SJCRH30 (cell line): ENCODE measurements around the gene ADAM11. TPM values are rescaled to one million over a fixed set of nuclear protein-coding genes. Genes with fewer than 3 reads are reported as not detected.
"Not testable (repeated sequence)": the region's sequence is repeated elsewhere in the genome, so short reads cannot be mapped to it uniquely, and the experiment has no call there.

ENCODE experiments used
- DNase-seq, 2 experiments: peaks; one replicate each; pipeline ENCODE4 v3.0.0-alpha.2; 2015 to 2020
- H3K27ac ChIP-seq: fragments of 250-450 bp; sonication (Bioruptor Pico); 2 replicates; pipeline ENCODE4 v1.5.1; 2020; ENCODE audit warnings: mild to moderate bottlenecking, moderate library complexity
- H3K27me3 ChIP-seq: fragments of 250-450 bp; sonication (Bioruptor Pico); 2 replicates; pipeline ENCODE4 v1.5.1; 2020; ENCODE audit warnings: mild to moderate bottlenecking, moderate library complexity
- H3K36me3 ChIP-seq: fragments of 250-450 bp; sonication (Bioruptor Pico); 2 replicates; pipeline ENCODE4 v1.5.1; 2020; ENCODE audit warnings: mild to moderate bottlenecking, moderate library complexity
- H3K4me1 ChIP-seq: fragments of 250-450 bp; sonication (Bioruptor Pico); 2 replicates; pipeline ENCODE4 v1.5.1; 2020; ENCODE audit warnings: mild to moderate bottlenecking, moderate library complexity
- H3K4me3 ChIP-seq: fragments of 250-450 bp; sonication (Bioruptor Pico); 2 replicates; pipeline ENCODE4 v1.5.1; 2020; ENCODE audit warnings: mild to moderate bottlenecking, moderate library complexity
- H3K9me3 ChIP-seq: fragments of 250-450 bp; sonication (Bioruptor Pico); replicated peaks from 2 replicates; pipeline ENCODE4 v1.5.1; 2020; ENCODE audit warnings: mild to moderate bottlenecking, moderate library complexity
- total RNA-seq: library from RNA; depleted of rRNA; stranded (reverse); fragments of >200 nt; shearing (Covaris generic); gene quantifications from 2 replicates; pipeline ENCODE4 v1.2.3, GENCODE V29; 2014

ADAM11 gene
- total RNA-seq, 1 experiment from 2014 or later, result 0.79 TPM

GRCh38 chr17:44792276-44792675 is 33.5 kb downstream of the ADAM11 start:
- Histone ChIP-seq H3K9me3 (no peaks in the 10 kb centered on the region), H3K27ac (no peak overlapping the region), H3K36me3 (no peaks in the 10 kb centered on the region), H3K27me3 (peaks cover 5% of the 10 kb centered on the region; the same call in 1 of the 2 replicates), H3K4me3 (no peak overlapping the region), H3K4me1 (peaks cover 15% of the 10 kb centered on the region)
- no peak for DNase-seq

DNA sequence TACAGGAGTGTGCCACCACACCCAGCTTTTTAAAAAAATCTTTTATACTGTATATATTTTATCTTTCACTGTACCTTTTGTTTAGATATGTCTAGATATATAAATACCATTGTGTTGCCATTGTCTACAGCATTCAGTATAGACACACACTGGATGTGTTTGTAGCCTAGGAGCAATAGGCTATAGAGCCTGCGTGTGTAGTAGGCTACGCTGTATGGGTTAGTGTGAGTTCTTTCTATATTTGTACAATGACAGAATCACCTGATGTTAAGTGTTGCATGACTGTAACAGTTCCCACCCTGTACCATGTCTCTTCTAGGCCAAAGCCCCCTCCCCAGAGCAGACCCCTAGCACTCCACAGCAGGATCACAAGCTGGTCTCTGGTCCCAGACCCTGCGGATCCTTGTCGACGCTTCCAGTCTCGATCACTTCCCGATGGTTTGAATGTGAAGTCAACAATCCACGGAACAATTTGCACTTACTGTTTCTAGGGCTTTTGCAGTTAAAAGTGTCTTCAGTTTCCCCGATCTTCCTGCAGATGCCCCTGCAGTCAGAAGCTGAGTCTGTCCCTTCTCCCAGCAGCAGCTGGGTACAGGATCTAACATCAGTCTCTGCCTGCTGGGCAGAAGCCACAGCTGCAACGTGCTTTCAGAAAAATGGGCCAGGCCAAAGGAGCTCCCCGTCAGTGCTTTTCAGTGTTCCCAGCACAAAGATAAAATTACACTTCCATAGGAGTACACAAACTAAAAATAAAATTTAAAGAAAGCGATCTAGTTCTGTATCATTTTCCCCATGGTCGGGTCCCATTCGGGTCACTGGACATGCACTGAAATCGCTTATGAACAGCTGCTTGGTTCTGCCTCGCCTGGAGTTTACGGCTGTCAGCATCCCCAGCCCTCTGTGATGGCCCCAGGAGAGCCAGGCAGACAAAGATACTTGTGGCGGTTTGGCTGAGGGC is 35.4 kb downstream of the ADAM11 start:
- peak overlapping the region; percentile 74 for H3K27ac ChIP-seq
- H3K27me3 ChIP-seq, result no peaks in the 10 kb centered on the region
- DNase-seq, result peak; percentile 69 to 78
- peak overlapping the region; percentile 26 for H3K4me3 ChIP-seq
- H3K36me3 ChIP-seq, result peaks cover 10% of the 10 kb centered on the region
- peaks cover 15% of the 10 kb centered on the region for H3K4me1 ChIP-seq
- H3K9me3 ChIP-seq, result no peaks in the 10 kb centered on the region

DNA sequence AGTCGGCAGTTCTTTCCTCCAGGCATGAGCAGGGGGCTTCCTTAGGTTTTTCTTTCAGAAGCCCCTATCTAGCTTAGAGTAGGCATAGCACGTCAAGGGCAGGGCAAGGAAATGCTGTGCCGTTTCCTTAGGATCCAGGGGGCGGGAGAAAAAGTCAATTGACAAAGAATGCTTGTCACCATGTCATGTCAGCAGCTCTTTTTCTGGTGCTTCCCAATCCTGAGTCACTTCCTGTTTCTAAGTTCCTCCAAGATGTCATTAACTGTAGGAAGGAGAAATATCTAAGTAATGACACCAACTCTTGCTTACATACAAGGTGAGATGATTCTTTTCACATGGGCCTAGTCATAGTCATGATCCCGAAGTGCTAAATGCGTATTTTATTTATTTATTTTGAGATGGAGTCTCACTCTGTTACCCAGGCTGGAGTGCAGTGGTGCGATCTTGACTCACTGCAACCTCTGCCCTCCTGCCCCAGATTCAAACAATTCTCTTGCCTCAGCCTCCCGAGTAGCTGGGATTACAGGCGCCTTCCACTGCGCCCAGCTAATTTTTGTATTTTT is 36.1 kb downstream of the ADAM11 start:
- peak overlapping the region; percentile 74 for H3K27ac ChIP-seq
- H3K4me1 ChIP-seq, result peaks cover 15% of the 10 kb centered on the region
- no peak for DNase-seq
- peak overlapping the region; percentile 26 for H3K4me3 ChIP-seq
- no peaks in the 10 kb centered on the region for H3K27me3 ChIP-seq
- peaks cover 13% of the 10 kb centered on the region for H3K36me3 ChIP-seq
- no peaks in the 10 kb centered on the region for H3K9me3 ChIP-seq

GRCh38 chr17:44795421-44795820 is 36.6 kb downstream of the ADAM11 start:
- Histone ChIP-seq H3K27me3 (no peaks in the 10 kb centered on the region), H3K9me3 (no peaks in the 10 kb centered on the region), H3K36me3 (peaks cover 15% of the 10 kb centered on the region), H3K27ac (peak overlapping the region; percentile 74; the same call in 1 of the 2 replicates), H3K4me1 (peaks cover 15% of the 10 kb centered on the region), H3K4me3 (no peak overlapping the region)
- DNase-seq, result no peak

DNA sequence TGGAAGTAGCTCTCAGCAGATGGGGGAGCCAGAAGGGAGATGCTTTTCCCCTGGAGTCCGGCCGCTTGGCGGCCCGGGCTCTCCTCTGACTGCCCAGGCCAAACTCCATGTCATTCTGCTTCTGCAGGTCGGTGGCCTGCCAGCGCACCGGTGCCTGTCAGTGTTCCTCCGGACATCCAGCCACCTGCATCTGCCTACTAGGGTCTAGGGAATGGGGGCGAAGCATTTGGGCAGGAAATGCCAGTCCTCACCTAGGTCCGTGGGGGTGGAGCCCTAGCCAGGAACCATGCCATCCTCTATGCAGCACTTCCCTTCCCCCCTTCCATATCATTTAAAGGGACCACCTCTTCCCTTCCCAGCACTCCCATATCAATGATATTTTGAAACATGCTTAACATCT is 37.1 kb downstream of the ADAM11 start:
- Histone ChIP-seq H3K4me1 (peaks cover 15% of the 10 kb centered on the region), H3K27ac (no peak overlapping the region), H3K4me3 (no peak overlapping the region), H3K9me3 (no peaks in the 10 kb centered on the region), H3K36me3 (peaks cover 18% of the 10 kb centered on the region), H3K27me3 (no peaks in the 10 kb centered on the region)
- DNase-seq, result no peak

DNA sequence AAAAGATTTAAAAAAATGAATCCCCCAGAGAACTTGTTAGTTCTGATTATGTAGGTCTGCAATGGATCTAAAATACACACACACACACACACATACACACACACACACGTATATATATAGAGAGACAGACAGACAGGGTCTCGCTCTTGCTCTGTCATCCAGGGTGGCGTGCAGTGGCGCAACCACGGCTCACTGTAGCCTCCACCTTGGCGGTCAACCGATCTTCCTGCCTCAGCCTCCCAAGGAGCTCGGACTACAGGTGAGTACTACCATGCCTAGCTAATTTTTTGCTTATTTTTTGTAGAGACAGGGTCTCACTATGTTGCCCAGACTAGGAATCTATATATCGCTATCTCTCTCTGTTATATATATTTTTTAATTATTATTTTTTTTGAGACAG is 37.9 kb downstream of the ADAM11 start:
- Histone ChIP-seq H3K4me3 (no peak overlapping the region), H3K4me1 (peaks cover 15% of the 10 kb centered on the region), H3K27me3 (no peaks in the 10 kb centered on the region), H3K9me3 (no peaks in the 10 kb centered on the region), H3K27ac (no peak overlapping the region), H3K36me3 (peaks cover 26% of the 10 kb centered on the region)
- no peak for DNase-seq

- Histone ChIP-seq H3K27ac (no peak overlapping the region), H3K9me3 (no peaks in the 10 kb centered on the region), H3K4me3 (no peak overlapping the region), H3K4me1 (peaks cover 15% of the 10 kb centered on the region), H3K27me3 (no peaks in the 10 kb centered on the region), H3K36me3 (peaks cover 37% of the 10 kb centered on the region)
- no peak for DNase-seq
Measured at GRCh38 chr17:44797802-44798201, 39.0 kb downstream of the ADAM11 start.

GRCh38 chr17:44798356-44798755 is 39.6 kb downstream of the ADAM11 start:
- H3K9me3 ChIP-seq, result no peaks in the 10 kb centered on the region
- H3K4me3 ChIP-seq, result no peak overlapping the region
- peaks cover 15% of the 10 kb centered on the region for H3K4me1 ChIP-seq
- H3K36me3 ChIP-seq, result peaks cover 42% of the 10 kb centered on the region
- H3K27ac ChIP-seq, result no peak overlapping the region
- H3K27me3 ChIP-seq, result no peaks in the 10 kb centered on the region
- DNase-seq, result no peak

- no peaks in the 10 kb centered on the region for H3K27me3 ChIP-seq
- H3K9me3 ChIP-seq, result no peaks in the 10 kb centered on the region
- no peaks in the 10 kb centered on the region for H3K4me1 ChIP-seq
- peaks cover 71% of the 10 kb centered on the region for H3K36me3 ChIP-seq
- no peak overlapping the region for H3K27ac ChIP-seq
- no peak for DNase-seq
- H3K4me3 ChIP-seq, result no peak overlapping the region
Measured at GRCh38 chr17:44801880-44802279, 43.1 kb downstream of the ADAM11 start.

DNA sequence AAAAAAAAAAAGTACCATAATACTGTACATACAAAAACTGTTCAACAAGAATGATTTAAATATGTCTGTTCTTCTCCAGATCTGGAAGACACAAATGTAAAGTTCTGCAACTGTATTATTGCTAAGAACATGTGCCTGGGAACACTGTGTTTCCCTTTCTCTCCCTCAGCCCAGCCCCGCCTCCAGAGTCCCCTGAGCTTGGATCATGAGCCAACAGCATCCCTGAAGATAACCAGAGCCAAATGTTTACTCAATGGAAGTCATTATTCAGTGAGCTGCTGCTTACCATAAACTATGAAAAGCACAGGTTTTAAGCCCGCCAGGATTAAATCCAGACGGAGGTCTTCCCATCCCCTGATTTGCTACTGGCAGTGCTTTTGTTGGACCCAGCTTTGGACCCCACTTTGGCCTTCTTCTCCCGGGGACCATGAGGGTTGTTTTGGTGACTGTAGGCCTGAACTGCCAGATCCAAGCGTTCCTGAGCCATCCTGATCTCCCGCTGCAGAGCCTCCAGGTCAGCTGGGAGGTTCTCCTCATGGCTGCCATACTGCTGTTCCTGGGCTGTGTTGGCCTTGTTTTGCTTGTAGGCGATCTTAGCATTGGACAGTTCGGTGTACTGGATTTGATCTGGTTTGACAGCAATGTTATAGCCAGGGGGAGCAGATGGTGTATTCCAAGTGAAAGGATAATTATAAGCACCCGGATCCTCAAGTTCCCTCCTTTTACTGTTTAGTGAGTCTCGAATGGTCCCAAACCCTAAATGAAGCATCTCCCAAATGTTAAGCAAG is 45.7 kb downstream of the ADAM11 start:
- no peak for DNase-seq
- no peaks in the 10 kb centered on the region for H3K4me1 ChIP-seq
- peaks cover 64% of the 10 kb centered on the region for H3K36me3 ChIP-seq
- H3K4me3 ChIP-seq, result no peak overlapping the region
- no peak overlapping the region for H3K27ac ChIP-seq
- H3K27me3 ChIP-seq, result no peaks in the 10 kb centered on the region
- no peaks in the 10 kb centered on the region for H3K9me3 ChIP-seq

DNA sequence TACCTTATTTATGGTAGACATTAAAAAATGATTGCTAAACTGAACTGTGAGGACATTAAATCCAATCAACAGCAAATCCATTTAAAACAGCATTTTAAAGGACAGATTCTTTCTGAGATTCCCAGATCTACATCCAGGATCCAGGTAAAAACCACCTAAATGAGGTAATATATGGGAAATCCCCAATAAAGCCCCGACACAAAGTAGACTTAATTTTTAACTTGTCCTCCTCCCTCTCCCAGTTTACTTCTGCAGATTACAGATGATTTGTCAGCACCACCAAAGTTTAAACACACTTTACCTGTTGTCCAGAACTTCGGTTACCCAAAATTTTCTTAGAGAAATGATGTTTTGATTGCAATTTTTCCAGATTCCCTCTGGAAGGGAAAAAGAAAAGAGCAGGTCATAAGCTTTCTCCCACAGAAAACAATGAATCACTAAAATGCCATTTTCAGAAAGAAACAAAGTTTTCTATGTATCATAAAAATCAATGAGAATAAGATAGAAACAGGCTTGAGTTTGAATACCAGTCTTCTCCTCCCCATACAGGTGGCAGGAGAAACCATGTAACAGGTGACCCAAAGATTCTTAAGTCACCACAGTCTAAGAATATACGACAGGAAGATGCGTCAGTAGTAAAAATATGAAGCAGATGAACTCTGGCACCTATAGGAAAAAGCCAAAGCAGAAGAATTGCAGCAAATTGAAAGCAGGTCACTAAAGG is 48.5 kb downstream of the ADAM11 start:
- H3K27me3 ChIP-seq, result no peaks in the 10 kb centered on the region
- no peak overlapping the region for H3K4me3 ChIP-seq
- H3K36me3 ChIP-seq, result peaks cover 43% of the 10 kb centered on the region
- DNase-seq, result no peak
- no peaks in the 10 kb centered on the region for H3K9me3 ChIP-seq
- H3K4me1 ChIP-seq, result no peaks in the 10 kb centered on the region
- no peak overlapping the region for H3K27ac ChIP-seq

- Histone ChIP-seq H3K27ac (no peak overlapping the region), H3K4me1 (no peaks in the 10 kb centered on the region), H3K36me3 (peaks cover 37% of the 10 kb centered on the region), H3K9me3 (no peaks in the 10 kb centered on the region), H3K27me3 (no peaks in the 10 kb centered on the region), H3K4me3 (no peak overlapping the region)
- DNase-seq, result peak in 1 of 2 experiments; percentile 39
Measured at GRCh38 chr17:44807817-44808155, 49.0 kb downstream of the ADAM11 start.

GRCh38 chr17:44808156-44808555 is 49.4 kb downstream of the ADAM11 start:
- DNase-seq, result no peak
- Histone ChIP-seq H3K4me1 (no peaks in the 10 kb centered on the region), H3K27ac (no peak overlapping the region), H3K36me3 (peaks cover 34% of the 10 kb centered on the region), H3K27me3 (no peaks in the 10 kb centered on the region), H3K9me3 (no peaks in the 10 kb centered on the region), H3K4me3 (no peak overlapping the region)

DNA sequence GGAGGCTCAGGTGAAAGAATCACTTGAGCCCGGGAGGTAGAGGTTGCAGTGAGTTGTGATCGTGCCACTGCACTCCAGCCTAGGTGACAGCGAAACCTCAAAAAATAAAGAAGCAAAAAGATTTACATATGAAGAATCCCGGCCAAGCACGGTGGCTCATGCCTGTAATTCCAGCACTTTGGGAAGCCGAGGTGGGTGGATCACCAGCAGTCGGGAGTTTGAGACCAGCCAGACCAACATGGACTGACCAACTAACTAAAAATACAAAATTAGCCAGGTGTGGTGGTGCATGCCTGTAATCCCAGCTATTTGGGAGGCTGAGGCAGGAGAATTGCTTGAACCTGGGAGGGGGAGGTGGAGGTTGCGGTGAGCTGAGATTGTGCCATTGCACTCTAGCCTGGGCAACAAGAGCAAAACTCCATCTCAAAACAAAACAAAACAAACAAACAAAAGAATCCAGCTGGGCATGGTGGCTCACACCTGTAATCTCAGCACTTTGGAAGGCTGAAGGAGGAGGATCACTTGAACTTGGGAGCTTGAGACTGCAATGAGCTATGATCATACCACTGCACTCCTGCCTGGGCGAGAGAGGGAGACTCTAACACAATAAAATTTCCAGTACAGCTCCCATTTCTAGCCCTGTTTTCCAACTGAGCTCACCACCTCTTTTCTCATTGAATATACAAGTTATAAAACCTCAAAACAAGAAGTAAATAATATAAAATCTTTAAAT is 50.0 kb downstream of the ADAM11 start:
- DNase-seq, H3K27ac ChIP-seq: not testable (repeated sequence)

More for the DNA sequence above, 50.0 kb downstream of the ADAM11 start:
- not testable (repeated sequence) for H3K27me3 ChIP-seq, H3K9me3 ChIP-seq, H3K4me3 ChIP-seq, H3K4me1 ChIP-seq
- peaks cover 27% of the 10 kb centered on the region for H3K36me3 ChIP-seq
